ENCODE measurements around the gene SIL1.
"Not testable (repeated sequence)": the region's sequence is repeated elsewhere in the genome, so short reads cannot be mapped to it uniquely, and the experiment has no call there.

The SIL1 gene

DNA sequence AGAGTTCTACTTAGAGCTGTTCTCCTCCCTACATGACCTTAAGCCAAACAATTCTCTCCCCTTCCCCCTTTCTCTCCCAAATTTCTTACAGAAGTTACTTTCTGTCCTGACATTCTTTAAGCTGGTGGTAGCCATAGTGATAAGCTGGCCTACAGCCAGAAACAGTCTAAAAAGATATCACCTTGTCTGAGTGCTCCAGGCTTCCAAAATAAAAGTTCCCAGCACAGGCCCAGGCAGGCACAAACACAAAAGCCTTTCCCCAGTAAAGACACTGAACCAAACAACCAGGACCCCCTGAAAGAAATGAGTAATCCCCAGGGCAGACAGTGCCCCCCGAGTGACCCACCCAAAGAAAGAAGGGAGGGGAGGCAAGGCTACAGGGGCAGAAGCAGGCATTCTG is 19.2 kb downstream of the SIL1 start:
- intact Hi-C loops (cut with DNase I) = no loop called here
- DNase-seq = no peak

GRCh38 chr5:139178589-139178917 is 19.6 kb downstream of the SIL1 start:
- intact Hi-C loops (cut with DNase I) = no loop called here
- DNase-seq = no peak

- intact Hi-C loops (cut with DNase I) = no loop called here
- DNase-seq = no peak
Observed at GRCh38 chr5:139177809-139178588, 20.2 kb downstream of the SIL1 start.

- intact Hi-C loops (cut with DNase I) = not testable (repeated sequence)
Observed at GRCh38 chr5:139177281-139177680, 20.9 kb downstream of the SIL1 start.

GRCh38 chr5:139174382-139174781 is 23.8 kb downstream of the SIL1 start:
- intact Hi-C loops (cut with DNase I); DNase-seq: not testable (repeated sequence)

More at GRCh38 chr5:139177281-139177680, 20.9 kb downstream of the SIL1 start:
- not testable (repeated sequence) for DNase-seq

GRCh38 chr5:139171779-139172404 is 26.3 kb downstream of the SIL1 start:
- intact Hi-C loops (cut with DNase I) = no loop called here
- no peak for DNase-seq

- intact Hi-C loops (cut with DNase I) = no loop called here
Observed at GRCh38 chr5:139167952-139168720, 30.0 kb downstream of the SIL1 start.

GRCh38 chr5:139167533-139167932 is 30.6 kb downstream of the SIL1 start:
- no peak for DNase-seq
- intact Hi-C loops (cut with DNase I) = no loop called here

More at GRCh38 chr5:139167952-139168720, 30.0 kb downstream of the SIL1 start:
- no peak for DNase-seq

- no peak for DNase-seq
- intact Hi-C loops (cut with DNase I) = no loop called here
Observed at GRCh38 chr5:139167063-139167462, 31.1 kb downstream of the SIL1 start.

DNA sequence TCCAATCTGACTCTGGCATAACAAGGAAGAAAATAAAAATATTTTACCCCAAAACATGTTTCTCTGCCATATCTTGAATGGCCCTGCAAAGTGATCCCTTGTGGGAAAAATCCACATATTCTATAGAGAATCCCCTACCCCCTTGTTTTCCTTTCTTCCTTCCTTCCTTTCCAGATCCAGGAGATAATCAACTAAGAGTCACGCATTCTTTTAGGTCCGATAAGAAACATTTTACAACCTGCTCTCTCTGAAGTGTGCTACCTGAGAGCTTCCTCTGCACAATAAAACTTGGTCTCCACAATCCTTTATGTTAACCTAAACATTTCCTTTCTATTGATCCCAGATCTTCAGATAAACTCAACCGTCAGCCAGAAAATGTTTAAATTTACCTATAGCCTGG is 33.3 kb downstream of the SIL1 start:
- intact Hi-C loops (cut with DNase I); DNase-seq: not testable (repeated sequence)

DNA sequence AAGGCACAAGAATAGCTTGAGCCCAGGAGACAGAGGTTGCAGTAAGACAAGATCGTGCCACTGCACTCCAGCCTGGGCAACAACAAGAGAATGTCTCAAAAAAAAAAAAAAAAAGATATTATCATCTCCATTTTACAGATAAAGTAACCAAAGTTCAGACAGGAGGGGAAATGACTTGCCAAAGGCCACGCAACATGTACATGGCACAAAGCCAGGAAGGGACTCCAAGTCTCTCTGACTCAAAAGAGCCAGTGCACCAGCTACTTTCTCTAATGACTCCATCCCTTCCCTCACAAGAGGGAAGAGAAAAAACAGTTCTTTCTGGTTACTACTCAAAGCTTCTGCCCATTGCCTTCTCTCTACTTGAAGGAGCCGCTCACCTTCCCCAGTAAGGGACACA is 34.1 kb downstream of the SIL1 start:
- DNase-seq = no peak
- intact Hi-C loops (cut with DNase I) = no loop called here

- no peak for DNase-seq
- intact Hi-C loops (cut with DNase I) = no loop called here
Observed at GRCh38 chr5:139162448-139162847, 35.7 kb downstream of the SIL1 start.

DNA sequence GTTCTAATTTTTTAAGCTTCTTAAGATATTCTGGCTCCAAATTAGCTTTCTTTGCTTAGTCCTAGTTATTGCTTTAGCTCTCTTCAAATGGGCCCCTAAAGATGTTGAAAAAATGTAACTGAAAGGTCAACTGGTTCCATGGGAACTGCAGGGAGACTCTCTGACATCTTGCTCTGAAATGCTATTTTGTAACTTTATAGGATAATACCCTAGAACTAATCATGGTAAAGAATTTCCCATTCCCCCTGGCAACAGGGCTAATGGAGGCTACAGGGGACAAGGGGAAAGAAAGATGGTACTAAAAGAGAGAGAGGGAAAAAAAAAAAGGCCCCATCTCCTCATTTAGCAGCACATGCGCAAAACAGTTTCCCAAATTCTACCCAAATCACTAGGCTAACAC is 39.4 kb downstream of the SIL1 start:
- DNase-seq = no peak
- intact Hi-C loops (cut with DNase I) = no loop called here

DNA sequence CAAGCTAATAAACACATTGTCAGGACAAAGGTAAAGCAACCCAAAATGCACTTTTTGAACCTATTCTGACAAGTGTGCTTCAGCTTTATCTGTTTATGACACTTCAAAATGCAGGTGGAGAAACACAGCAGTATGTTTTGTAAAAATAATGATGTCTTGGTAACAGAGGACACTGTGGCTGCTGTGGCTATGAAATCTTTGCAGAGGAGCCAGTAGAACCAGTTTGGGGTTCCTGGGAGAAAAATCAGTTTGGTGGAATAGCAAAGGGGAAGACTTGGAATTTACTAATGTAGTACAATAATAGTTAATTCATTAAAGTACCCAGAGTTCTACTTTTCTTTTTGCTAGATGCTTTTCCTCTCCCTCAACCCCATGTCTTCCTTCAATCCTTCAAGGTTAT is 40.6 kb downstream of the SIL1 start:
- intact Hi-C loops (cut with DNase I) = no loop called here
- no peak for DNase-seq

- intact Hi-C loops (cut with DNase I) = no loop called here
- no peak for DNase-seq
Observed at GRCh38 chr5:139156814-139157213, 41.4 kb downstream of the SIL1 start.

GRCh38 chr5:139155333-139155732 is 42.8 kb downstream of the SIL1 start:
- intact Hi-C loops (cut with DNase I) = no loop called here

GRCh38 chr5:139151902-139152301 is 46.3 kb downstream of the SIL1 start:
- intact Hi-C loops (cut with DNase I) = no loop called here
- no peak for DNase-seq

More at GRCh38 chr5:139155333-139155732, 42.8 kb downstream of the SIL1 start:
- no peak for DNase-seq

DNA sequence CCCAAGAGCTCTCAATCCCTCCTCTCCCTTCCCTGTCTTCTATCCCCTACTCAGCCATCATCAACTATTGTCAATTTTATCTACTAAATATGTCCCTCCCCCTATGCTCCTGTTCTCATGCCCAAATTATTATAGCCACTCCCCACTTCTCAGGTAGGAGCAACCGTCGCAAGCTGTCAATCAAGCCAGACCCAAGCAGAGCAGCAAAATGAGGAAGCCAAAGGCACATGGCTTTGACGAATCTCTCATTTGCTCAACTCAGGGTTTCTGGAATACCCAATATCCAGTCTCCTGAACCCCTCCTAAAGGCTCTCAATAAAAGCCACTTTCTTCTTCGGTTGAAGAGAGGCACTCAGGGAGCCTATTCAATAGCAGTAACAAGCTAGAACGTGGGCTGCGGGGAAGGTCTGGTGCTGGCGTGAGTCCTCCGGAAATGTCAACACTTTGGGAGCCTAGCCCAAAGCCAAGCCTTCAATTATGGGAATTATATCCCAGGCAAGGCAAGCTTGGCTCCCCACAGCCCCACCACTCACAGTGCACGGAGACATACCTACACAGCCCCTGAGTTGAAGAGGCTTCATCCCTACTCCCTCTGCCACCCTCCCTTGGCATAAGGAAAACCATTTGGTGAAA is 47.7 kb downstream of the SIL1 start:
- intact Hi-C loops (cut with DNase I) = no loop called here
- no peak for DNase-seq

GRCh38 chr5:139149477-139150199 is 48.5 kb downstream of the SIL1 start:
- intact Hi-C loops (cut with DNase I) = no loop called here
- DNase-seq = no peak

- intact Hi-C loops (cut with DNase I) = no loop called here
- DNase-seq = no peak
Observed at GRCh38 chr5:139148986-139149385, 49.2 kb downstream of the SIL1 start.
